ENCODE results near the gene KRTAP1-4. TPM values are rescaled to one million over a fixed set of nuclear protein-coding genes. Genes with fewer than 3 reads are reported as not detected.

Gene KRTAP1-4
- total and polyA plus RNA-seq, 2 of the 8 experiments (the other 6 are each of a cell fraction or from before 2014, with no cell fraction given) = not detected

DNA sequence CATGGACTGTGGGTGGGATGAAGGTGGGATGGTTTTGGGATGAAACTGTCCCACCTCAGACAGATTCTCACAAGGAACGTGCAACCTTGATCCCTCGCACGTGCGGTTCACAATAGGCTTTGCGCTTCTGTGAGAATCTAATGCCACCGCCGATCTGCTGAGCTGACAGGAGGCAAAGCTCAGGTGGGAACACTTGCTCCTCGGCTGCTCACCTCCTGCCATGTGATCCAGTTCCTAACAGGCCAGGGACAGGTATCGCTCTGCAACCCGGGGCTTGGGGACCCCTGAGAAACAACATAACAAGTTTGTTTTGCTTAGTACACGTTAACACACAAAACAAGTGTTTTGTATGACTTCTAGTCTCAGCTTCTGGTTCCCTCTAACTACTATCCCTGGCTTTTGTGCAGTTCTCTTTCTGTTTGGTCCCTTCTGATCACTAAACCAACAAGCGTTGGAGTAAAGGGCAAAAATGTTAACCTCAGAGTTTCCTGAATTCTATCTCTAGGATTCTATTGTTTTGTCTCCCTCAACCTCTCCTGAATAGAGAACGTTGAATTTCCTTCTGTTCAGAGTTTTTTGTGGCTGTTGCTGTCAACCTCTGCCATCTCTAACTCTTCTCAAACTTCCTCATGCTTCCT, 13.3 kb downstream of the KRTAP1-4 start:
- no peak overlapping the region for H4K91ac ChIP-seq (replicated peaks; ENCODE audit: insufficient read length, low read length)
- H2BK15ac ChIP-seq (ENCODE audit: low read length) = no peak overlapping the region
- no peaks in the 10 kb centered on the region for H3K79me2 ChIP-seq (ENCODE audit: control insufficient read depth in 1 of 2, insufficient read depth in 2 of 2, low read length in 2 of 2)
- DNase-seq (ENCODE audit: low read depth in 1 of 2, low spot score in 2 of 2) (no peak), FAIRE-seq (no peak)
- no peaks in the 10 kb centered on the region for H3K36me3 ChIP-seq (ENCODE audit: control insufficient read depth in 2 of 4, insufficient read depth in 4 of 4, low read length in 3 of 4)
- no peak overlapping the region for H3K4ac ChIP-seq (replicated peaks; ENCODE audit: insufficient read length, low read depth, low read length)
- H2BK20ac ChIP-seq (ENCODE audit: low read length) = no peak overlapping the region
- no peaks in the 10 kb centered on the region for H3K23me2 ChIP-seq (ENCODE audit: low read depth, low read length)
- CTCF ChIA-PET (ENCODE audit: partially characterized antibody) = interaction anchor here (0.5 to 1.0 kb wide), 2 partner anchors 8 to 659 kb away, joined by 3 read pairs; no protein-coding TSS in a partner anchor
- WGBS, 2 experiments (ENCODE audit: extremely low coverage in 1 of 2, insufficient coverage in 1 of 2, insufficient read length in 1 of 2, insufficient replicate concordance in 2 of 2, low coverage in 1 of 2, low lambda C conversion rate in 2 of 2, missing lambda C conversion rate in 1 of 2) = 92% methylated on average over 13 of the region's 13 CpGs; no CpG with 5 or more reads in 1 of the 2 experiments
- POLR2A ChIA-PET (ENCODE audit: partially characterized antibody) = no interaction called here
- H3K27me3 ChIP-seq (replicated peaks in 1 of 4; ENCODE audit: control insufficient read depth in 3 of 4, extremely low read depth in 1 of 4, insufficient read depth in 3 of 4, low read length in 3 of 4) = no peaks in the 10 kb centered on the region; a peak in 1 of 7 replicates
- H2AK5ac ChIP-seq (ENCODE audit: low read depth, low read length) = no peak overlapping the region
- no peaks in the 10 kb centered on the region for H3K79me1 ChIP-seq (ENCODE audit: low read depth, low read length)
- TF ChIP-seq RXRA (IDR thresholded peaks at IDR 0.05; ENCODE audit: insufficient read depth, low read depth, low read length) (no peak), RBBP5 (IDR thresholded peaks at IDR 0.05; ENCODE audit: borderline replicate concordance, low read depth, low read length) (no peak), NRF1 (IDR thresholded peaks at IDR 0.05; ENCODE audit: low read depth, low read length) (no peak), TCF12 (IDR thresholded peaks at IDR 0.05; ENCODE audit: low read depth, low read length) (no peak), SP4 (IDR thresholded peaks at IDR 0.05; ENCODE audit: low read length) (no peak), KDM5A (IDR thresholded peaks at IDR 0.05; ENCODE audit: low read length) (no peak), BRCA1 (IDR thresholded peaks at IDR 0.05; ENCODE audit: low read depth, low read length) (no peak), MAX (IDR thresholded peaks at IDR 0.05) (no peak)
- no peak overlapping the region for H3K23ac ChIP-seq (ENCODE audit: insufficient read length)
- no peak overlapping the region for H3K4me2 ChIP-seq (ENCODE audit: insufficient read depth in 1 of 2, low read depth in 2 of 2, low read length in 2 of 2)
- H2BK120ac ChIP-seq (replicated peaks; ENCODE audit: low read depth, low read length) = no peak overlapping the region
- no peak overlapping the region for H3K27ac ChIP-seq (ENCODE audit: low read depth, low read length)
- H3K14ac ChIP-seq (ENCODE audit: insufficient read length) = no peak overlapping the region
- no peak overlapping the region for H3K9ac ChIP-seq (replicated peaks in 1 of 4; ENCODE audit: extremely low read depth in 1 of 4, low read depth in 3 of 4, low read length in 3 of 4)
- H3K4me1 ChIP-seq (replicated peaks in 1 of 4; ENCODE audit: control insufficient read depth in 3 of 4, insufficient read depth in 4 of 4, low read length in 3 of 4) = no peaks in the 10 kb centered on the region
- H2BK12ac ChIP-seq (ENCODE audit: low read depth, low read length) = no peak overlapping the region
- H3K56ac ChIP-seq (replicated peaks; ENCODE audit: insufficient read length, low read depth, low read length) = no peak overlapping the region
- H3K4me3 ChIP-seq (ENCODE audit: extremely low read depth in 1 of 4, insufficient read depth in 2 of 4, low read depth in 3 of 4, low read length in 4 of 4) = no peak overlapping the region
- no peak overlapping the region for H4K8ac ChIP-seq (ENCODE audit: extremely low read depth, insufficient read depth, low read length)
- H2BK5ac ChIP-seq (ENCODE audit: low read depth, low read length) = no peak overlapping the region
- no peaks in the 10 kb centered on the region for H4K20me1 ChIP-seq (replicated peaks in 1 of 2; ENCODE audit: control insufficient read depth in 1 of 2, insufficient read depth in 2 of 2, low read length in 2 of 2)
- H4K5ac ChIP-seq (ENCODE audit: insufficient read length, low read depth, low read length) = no peak overlapping the region
- no peaks in the 10 kb centered on the region for H3K9me3 ChIP-seq (ENCODE audit: insufficient read depth in 2 of 2, low read depth in 1 of 2, low read length in 1 of 2)
- no peak overlapping the region for H3K18ac ChIP-seq (ENCODE audit: extremely low read depth, low read length)
- 0 out of 2 replicates have a peak overlapping the region, but pooled peaks have one; percentile 20 for H2AFZ ChIP-seq (ENCODE audit: low read length)

Measured in H1 (cell line).